GM12892 (cell line): Measurements from ENCODE around the gene CCL21.

Experiments used
- POLR2A ChIP-seq: IDR thresholded peaks from 2 replicates; pipeline ENCODE4 v1.6.1; 2011; ENCODE audit warnings: low read depth, low read length, control low read depth
- POLR2AphosphoS5 ChIP-seq: IDR thresholded peaks from 2 replicates; pipeline ENCODE4 v1.6.1; 2011; ENCODE audit warnings: low read depth, low read length, control low read depth
- TAF1 ChIP-seq: IDR thresholded peaks from 2 replicates; pipeline ENCODE4 v1.6.1; 2011; ENCODE audit warnings: low read depth, mild to moderate bottlenecking, control low read depth, low read length, borderline replicate concordance

DNA sequence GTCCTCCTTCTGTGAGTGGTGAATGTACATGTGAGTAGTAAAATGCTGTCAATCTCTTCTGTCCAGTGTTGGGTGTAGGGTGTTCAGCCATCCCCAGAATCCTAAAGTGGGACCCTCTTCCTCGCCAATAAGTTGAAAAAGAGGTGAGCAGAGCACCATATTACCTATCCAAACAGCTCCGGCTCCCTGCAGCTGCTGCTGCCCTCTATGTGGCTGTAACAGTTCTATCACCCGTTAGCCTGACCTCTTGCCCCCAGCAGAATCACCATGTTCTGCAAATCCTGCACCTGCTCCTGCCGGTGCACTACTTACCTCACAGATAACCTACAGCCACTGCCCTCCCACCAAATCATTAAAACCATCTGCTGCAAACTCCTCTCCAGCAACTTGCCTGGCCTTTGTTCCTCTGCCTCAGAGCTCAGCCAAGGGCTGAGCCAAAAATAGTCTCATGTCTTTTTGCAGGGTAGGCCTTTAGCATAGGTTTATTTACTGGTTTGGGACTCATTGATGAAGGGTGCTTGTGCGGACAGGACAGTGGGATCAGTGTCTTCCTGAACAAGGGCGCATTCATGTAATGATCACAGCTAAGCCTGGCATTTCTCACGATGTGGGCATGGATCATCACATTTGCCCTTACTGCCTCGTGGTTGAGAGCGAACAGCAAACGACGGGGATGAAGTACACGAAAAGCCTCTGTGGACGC lies 49.6 kb upstream of the CCL21 start:
- TF ChIP-seq POLR2AphosphoS5: no peak
- TF ChIP-seq POLR2A: no peak
- TF ChIP-seq TAF1: no peak
